HG03039 (cell line): ENCODE data around the gene AP1B1.

Source experiments
- ATAC-seq: cut with Tn5 transposase; IDR thresholded peaks from one replicate; pipeline ENCODE4 v1.9.1; 2021; ENCODE audit warnings: mild to moderate bottlenecking, moderate library complexity; ENCODE audit not compliant: unreplicated experiment

The AP1B1 gene

GRCh38 chr22:29334148-29334547, 54.2 kb downstream of the AP1B1 start:
- ATAC-seq: no peak

GRCh38 chr22:29332886-29333496, 55.4 kb downstream of the AP1B1 start:
- no peak for ATAC-seq

GRCh38 chr22:29331658-29332300, 56.6 kb downstream of the AP1B1 start:
- ATAC-seq: no peak

DNA sequence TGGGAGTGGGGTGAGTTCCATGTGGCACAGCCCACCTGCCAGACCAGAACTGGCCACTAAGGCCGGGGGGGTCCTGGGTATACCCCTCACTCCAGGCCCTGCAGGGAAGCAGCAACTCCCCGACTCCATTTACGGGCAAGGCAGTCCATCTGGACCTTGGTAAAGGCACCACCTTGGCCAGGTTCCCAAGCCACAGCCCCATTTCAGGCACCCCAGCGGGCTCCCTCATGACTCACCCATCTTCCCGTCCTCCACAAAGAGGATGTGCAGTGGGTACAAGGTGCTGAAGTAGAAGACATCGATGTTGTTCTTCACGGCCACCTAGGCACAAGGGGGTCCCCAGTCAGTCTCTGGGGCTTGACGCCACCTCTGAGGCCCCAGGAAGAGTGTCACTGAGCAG, 57.2 kb downstream of the AP1B1 start:
- ATAC-seq: no peak

DNA sequence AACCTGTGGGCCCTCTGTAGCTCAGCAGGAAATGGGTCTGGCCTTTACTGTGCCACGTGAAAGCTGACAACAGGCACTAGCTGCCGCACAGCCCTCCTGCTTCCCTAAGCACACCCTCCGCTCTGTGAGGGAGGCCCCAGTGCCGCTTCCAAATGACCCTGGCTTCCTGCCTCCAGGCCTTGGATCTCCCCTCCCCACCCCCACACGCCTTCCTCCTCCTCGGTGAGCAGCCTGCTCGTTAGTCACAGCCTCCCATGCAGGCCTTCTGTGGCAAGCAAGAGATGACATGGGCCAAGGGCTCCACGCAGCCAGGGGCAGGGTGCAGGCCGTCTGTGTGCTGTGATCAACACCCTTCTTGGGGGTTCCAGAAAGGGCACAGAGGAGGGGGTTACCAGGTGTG, 57.6 kb downstream of the AP1B1 start:
- no peak for ATAC-seq

DNA sequence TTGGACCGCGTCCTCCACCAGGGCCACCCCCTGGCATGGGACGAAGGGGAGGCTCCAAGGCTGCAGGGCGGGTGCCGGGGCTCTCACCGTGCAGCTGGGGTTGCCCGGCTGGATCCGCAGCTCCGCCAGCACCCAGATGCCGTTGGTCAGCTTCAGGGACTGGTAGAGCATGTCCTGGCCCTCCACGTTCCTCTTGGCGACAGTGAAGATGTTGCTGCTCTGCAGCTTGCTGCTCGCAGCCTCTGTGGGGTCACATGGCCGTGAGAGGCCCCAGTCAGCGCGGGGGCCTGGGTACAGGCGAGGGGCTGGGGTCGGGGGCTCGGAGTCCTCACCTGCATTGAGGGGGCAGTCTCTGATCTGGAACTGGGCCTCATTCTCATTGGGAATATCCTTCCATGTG, 58.1 kb downstream of the AP1B1 start:
- ATAC-seq: no peak

- no peak for ATAC-seq
Observed at GRCh38 chr22:29329581-29329980, 58.8 kb downstream of the AP1B1 start.

DNA sequence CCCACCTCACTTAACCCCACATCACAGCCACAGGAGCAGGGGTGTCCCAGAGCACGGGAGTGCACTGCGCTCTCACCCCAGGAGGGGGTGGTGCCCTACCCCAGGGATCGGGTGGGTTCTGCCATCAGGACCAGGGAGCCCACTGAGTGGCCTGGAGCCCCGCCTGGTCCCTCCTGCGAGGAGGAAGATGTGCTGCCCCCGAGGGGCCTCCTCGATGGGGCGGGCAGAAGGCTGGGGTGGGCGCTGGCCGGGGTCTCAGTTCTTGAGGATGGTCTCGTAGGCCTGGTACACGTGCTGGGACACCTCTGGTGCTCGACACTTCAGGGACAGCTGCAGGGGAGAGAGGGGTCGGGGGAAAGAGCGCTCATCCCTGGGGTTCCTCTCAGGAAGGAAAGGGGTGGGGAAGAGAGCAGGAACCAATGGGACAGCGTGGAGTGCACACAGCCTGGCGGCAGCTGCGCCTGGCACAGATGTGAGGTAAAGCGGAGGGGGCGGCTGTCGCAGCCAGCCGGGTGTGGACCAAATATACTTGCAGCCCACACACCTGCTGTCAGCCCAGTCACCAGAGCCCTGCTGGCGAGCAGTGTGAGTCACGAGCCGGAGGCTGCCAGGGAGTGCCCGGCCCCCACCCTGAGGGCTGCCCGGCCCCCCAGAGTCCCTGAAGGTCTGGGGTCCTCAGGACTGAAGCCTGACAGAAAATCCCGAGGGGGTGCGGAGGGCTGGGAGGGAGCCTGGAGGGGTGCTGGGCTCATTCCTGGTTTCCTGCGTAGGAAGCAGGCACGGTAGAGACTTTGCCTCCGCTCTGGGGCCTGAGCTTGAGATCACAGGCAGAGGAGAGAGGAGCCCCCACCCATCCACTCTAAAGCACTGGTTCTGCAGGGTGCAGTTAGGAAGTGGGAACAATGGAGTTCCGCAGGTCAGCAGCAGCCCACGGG, 59.5 kb downstream of the AP1B1 start:
- ATAC-seq: no peak

- no peak for ATAC-seq
Observed at GRCh38 chr22:29328055-29328454, 60.3 kb downstream of the AP1B1 start.

DNA sequence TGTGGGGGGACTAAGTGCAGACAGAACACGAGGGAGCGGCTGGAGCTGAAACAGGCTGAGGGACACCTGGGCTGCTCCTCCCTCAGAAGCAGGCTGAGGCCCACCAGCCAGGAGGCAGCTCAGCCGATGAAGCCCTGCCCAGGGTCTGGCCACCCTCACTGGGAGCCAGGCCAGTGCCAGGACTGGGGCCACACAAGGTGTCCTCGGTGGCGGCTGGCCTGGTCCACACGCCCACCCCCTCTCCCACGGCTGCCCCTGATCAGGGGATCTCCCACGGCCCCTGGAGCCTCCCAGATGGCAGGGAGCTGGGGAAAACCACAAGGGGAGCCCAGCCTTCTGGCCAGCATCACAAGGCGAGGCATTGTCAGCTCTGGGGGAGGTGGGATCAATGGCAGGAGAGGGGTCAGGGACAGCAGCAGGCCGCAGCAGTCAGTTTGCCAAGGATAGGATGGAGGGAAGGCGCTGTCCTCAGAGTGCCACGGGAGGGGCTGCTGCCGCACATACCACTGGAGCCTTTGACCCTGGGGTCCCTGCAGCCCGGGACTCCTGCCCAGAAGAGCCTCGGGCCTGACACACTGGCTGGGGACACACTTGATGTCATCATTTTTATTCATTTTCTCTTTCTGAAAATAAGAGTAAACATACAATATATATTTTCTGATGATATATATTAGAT, 61.1 kb downstream of the AP1B1 start:
- ATAC-seq: no peak

DNA sequence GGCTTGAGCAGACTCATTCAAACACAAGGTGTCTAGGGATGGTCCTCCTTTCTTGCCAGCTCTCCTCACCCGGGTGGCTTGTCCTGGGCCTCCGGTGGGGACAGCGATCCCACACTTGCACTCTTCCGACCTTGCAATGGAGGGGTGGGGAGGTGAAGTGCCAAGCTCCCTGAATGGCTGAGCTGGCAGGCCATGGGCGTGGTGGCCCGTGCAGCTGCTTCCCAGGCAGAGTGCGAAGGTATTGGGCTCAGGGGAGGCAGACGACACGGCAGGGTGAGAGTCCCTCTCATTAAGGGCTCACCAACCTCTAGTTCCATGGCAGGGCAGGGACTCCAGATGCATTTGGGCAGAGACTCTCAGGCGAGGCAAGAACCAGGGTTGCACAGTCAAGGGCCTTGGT, 61.9 kb downstream of the AP1B1 start:
- ATAC-seq: no peak

- ATAC-seq: no peak
Observed at GRCh38 chr22:29325785-29326315, 62.5 kb downstream of the AP1B1 start.

GRCh38 chr22:29325356-29325755, 63.0 kb downstream of the AP1B1 start:
- no peak for ATAC-seq

DNA sequence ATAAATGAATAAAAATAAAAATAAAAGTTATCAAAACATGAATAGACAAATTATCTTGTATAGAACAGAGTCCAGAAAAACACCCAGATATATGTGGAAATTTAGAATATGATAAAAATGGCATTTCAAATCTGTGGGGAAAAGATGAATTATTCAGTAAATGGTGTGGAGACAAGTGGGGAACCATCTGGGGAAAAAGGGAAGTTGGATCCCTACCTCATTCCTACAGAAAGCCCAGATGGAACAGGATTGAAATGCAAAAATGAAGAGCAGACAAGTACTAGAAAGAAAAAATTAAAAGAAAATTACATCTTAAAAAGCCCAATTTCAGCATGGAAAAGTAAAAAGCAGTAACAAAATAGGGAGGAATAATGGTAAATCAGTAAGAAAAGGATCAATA, 64.7 kb downstream of the AP1B1 start:
- no peak for ATAC-seq

DNA sequence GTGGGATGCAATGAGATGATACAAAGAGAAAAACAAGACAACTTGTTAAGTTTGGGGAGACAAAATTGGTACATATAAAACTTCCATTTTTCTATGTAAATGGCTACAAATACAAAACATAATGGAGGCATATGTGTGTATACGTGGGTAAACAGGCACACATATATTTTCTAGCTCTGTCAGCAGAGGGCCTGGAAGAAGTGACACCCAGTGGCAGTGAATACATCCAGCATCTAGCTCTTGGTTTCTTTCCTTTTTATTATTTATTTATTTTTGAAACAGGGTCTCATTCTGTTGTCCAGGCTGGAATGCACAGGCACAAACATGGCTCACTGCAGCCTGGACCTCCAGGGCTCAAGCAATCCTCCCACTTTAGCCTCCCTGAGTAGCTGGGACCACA, 67.8 kb downstream of the AP1B1 start:
- no peak for ATAC-seq

DNA sequence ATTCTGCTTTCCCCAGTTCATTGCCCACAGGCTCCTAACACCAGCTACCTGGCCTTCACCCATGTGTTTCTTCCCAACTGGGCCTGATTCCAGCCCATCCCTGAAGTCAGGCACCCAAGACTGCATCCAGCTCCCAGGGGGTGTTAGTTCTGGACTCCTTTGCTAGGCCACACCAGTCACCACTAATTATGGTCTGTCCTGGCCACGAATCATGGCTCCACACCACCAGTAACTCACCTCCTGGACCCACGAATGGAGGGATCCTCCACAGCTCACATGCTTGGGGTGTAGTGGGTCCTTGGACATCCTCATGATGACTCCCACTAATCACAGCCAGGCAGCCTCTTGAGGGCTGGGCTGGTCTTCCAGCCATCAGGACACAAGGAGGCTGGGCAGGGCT, 69.3 kb downstream of the AP1B1 start:
- no peak for ATAC-seq

- no peak for ATAC-seq
Observed at GRCh38 chr22:29317827-29318454, 70.4 kb downstream of the AP1B1 start.

DNA sequence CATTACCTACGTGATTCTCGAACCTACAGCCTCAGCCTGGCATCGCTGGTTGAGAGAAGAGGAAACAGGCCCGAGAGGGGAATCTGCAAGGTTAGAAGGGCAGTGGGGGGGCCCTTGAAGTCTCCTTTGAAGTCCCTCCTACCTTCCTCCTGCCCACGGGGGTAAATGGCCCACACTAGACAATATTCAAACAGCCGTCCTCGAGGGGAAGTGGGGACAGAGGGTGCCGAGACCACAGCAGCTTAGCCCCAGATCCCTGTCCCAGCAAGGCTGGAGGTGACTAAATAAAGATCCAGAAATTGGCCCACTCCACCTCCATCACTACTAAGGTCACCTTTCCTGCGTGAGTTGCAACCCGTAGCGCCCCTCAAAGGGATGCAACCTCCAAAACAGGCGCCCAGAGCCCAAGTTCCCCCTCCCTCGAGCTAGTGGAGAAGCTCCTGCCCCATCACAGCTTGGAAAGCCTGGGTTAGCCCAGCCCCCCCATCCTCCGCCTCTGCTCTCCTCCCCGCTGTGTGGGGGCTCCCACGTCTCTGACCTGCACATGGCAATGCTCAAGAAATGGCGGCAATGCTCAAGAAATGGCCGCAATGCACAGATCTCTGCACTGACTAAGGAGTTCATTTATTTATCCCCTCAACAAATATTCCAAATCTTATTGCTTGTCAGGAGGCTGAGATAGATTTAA, 72.1 kb downstream of the AP1B1 start:
- ATAC-seq: no peak

GRCh38 chr22:29315286-29316140, 72.9 kb downstream of the AP1B1 start, which contains the start of gene RASL10A:
TSS of gene RASL10A (minus strand) at chr22:29315697. CDS start at chr22:29315246, 451 bp downstream.
- ATAC-seq: no peak
